Measurements from ENCODE around the gene ATXN1. TPM values are rescaled to one million over a fixed set of nuclear protein-coding genes. Genes with fewer than 3 reads are reported as not detected.

Gene ATXN1
- total RNA-seq, 4 donors from 2014 or later = 38.7 to 78.3 (median 62.6) TPM

GRCh38 chr6:16608444-16608843 lies 152.8 kb downstream of the ATXN1 start:
- TF ChIP-seq POLR2AphosphoS5 (IDR thresholded peaks at IDR 0.05) (no peak), EP300 (IDR thresholded peaks at IDR 0.05) (no peak), POLR2A (IDR thresholded peaks at IDR 0.05) (no peak)
- TF ChIP-seq, protein P1, sequence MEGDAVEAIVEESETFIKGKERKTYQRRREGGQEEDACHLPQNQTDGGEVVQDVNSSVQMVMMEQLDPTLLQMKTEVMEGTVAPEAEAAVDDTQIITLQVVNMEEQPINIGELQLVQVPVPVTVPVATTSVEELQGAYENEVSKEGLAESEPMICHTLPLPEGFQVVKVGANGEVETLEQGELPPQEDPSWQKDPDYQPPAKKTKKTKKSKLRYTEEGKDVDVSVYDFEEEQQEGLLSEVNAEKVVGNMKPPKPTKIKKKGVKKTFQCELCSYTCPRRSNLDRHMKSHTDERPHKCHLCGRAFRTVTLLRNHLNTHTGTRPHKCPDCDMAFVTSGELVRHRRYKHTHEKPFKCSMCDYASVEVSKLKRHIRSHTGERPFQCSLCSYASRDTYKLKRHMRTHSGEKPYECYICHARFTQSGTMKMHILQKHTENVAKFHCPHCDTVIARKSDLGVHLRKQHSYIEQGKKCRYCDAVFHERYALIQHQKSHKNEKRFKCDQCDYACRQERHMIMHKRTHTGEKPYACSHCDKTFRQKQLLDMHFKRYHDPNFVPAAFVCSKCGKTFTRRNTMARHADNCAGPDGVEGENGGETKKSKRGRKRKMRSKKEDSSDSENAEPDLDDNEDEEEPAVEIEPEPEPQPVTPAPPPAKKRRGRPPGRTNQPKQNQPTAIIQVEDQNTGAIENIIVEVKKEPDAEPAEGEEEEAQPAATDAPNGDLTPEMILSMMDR (IDR thresholded peaks at IDR 0.05) = no peak
- Histone ChIP-seq H3K27ac (no peak overlapping the region), H3K36me3 (peaks cover 0 to 3% of the 10 kb centered on the region in 2 donors), H3K4me1 (no peaks in the 10 kb centered on the region), H3K27me3 (no peaks in the 10 kb centered on the region), H3K4me3 (no peak overlapping the region), H3K9me3 (no peaks in the 10 kb centered on the region)
- WGBS, 2 donors (ENCODE audit: low coverage in 1 of 2) = 68 to 84% methylated on average over 3 to 4 of the region's 4 CpGs
- ATAC-seq = no peak

DNA sequence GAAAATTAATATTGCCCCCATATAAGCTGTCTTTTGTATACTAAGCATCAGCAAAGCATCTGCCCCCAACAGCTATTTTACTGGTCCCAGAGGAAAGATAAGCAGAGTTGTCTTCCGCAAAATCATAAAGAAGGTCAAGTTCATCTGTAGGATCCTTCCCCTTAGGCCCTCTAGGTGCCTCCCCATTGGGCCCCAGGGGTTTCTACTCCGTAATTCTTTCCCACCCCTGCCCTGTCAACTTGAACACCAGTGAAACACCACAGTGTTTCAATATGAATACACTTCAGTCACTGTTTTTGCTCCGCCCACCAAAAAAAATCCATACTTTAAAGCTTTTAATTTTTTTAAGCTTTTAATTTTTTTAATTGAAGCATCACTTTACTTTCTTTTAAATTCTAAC lies 159.2 kb downstream of the ATXN1 start:
- WGBS, 2 donors (ENCODE audit: low coverage in 1 of 2) = 88 to 90% methylated on average over 3 of the region's 3 CpGs
- Histone ChIP-seq H3K27ac (no peak overlapping the region), H3K4me1 (no peaks in the 10 kb centered on the region), H3K36me3 (peaks cover 0 to 3% of the 10 kb centered on the region in 2 donors), H3K27me3 (no peaks in the 10 kb centered on the region), H3K4me3 (no peak overlapping the region), H3K9me3 (no peaks in the 10 kb centered on the region)
- no peak for ATAC-seq
- TF ChIP-seq, protein P1 (IDR thresholded peaks at IDR 0.05) = no peak
- TF ChIP-seq EP300 (IDR thresholded peaks at IDR 0.05) (no peak), POLR2A (IDR thresholded peaks at IDR 0.05) (no peak), POLR2AphosphoS5 (IDR thresholded peaks at IDR 0.05) (no peak)

- TF ChIP-seq POLR2AphosphoS5 (IDR thresholded peaks at IDR 0.05) (no peak), EP300 (IDR thresholded peaks at IDR 0.05) (no peak)
These were observed 160.6 kb downstream of the ATXN1 start for GRCh38 chr6:16600701-16601100.

DNA sequence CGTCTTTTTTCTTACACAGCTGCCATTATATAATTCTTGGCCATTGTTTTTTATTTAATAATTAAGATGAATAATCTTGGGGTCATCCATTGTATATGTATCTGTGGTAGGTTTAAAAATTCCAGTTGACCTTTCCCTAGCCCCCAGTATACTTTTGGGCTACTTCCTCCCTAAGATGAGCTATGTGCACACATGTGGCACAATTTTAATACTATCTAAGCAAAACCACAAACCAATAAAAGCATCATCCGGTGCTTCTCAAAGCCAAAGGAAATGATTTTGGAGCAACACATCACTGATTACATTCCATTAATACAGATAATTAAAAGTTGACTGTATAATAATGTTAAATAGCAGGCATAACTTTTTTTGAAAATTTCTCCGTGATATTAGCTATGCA lies 161.2 kb downstream of the ATXN1 start:
- no peak overlapping the region for H3K27ac ChIP-seq
- peaks cover 0 to 3% of the 10 kb centered on the region in 2 donors for H3K36me3 ChIP-seq
- H3K27me3 ChIP-seq = no peaks in the 10 kb centered on the region
- WGBS, 2 donors (ENCODE audit: low coverage in 1 of 2) = 87 to 90% methylated on average over 3 of the region's 3 CpGs
- TF ChIP-seq, protein P1 (IDR thresholded peaks at IDR 0.05) = no peak
- TF ChIP-seq POLR2A (IDR thresholded peaks at IDR 0.05) = no peak
- no peak for TF ChIP-seq POLR2AphosphoS5 (IDR thresholded peaks at IDR 0.05)
- no peak for TF ChIP-seq EP300 (IDR thresholded peaks at IDR 0.05)
- no peaks in the 10 kb centered on the region for H3K9me3 ChIP-seq
- no peak overlapping the region for H3K4me3 ChIP-seq
- no peak for ATAC-seq
- H3K4me1 ChIP-seq = no peaks in the 10 kb centered on the region

More at GRCh38 chr6:16600701-16601100, 160.6 kb downstream of the ATXN1 start:
- Histone ChIP-seq H3K27ac (no peak overlapping the region), H3K36me3 (peaks cover 0 to 3% of the 10 kb centered on the region in 2 donors), H3K4me1 (no peaks in the 10 kb centered on the region), H3K4me3 (no peak overlapping the region), H3K9me3 (no peaks in the 10 kb centered on the region), H3K27me3 (no peaks in the 10 kb centered on the region)
- no peak for ATAC-seq
- 98 to 100% methylated on average over 2 to 4 of the region's 4 CpGs for WGBS, 2 donors (ENCODE audit: low coverage in 1 of 2)

DNA sequence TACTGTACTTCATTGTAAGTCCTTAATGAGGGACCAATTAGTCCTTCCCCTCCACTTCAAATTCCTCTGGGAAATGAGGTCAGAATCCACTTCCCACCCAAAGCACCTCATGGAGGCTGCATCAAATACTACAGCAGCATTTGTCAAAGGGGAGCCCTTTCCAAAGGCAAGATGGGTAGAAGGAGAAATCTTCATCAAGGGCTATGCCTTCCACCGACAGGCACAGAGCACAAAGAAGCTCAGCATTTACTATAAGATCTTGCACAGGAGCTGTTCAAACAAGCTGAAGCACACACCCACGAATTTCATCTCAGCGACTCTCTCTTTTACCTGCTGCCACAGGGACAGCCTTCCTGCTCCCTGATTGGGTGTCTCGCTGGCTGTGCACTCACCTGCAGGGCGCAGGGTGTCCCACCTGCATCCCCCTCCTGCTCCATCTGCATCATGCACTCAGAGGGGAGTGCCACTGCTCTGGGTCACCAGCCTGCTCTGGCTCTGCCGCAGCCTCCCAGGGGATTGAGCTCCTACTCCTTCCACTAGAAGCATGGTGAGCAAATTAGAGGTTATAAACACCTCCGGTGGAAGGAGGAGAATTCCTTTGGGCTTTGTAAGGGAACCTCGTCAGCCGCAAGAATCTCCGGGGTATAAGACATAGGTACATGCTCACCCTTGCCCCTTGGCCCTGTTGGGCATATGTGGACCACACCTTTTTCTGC lies 164.5 kb downstream of the ATXN1 start:
- Histone ChIP-seq H3K4me1 (no peaks in the 10 kb centered on the region), H3K4me3 (no peak overlapping the region), H3K27me3 (no peaks in the 10 kb centered on the region), H3K36me3 (no peaks in the 10 kb centered on the region), H3K27ac (no peak overlapping the region), H3K9me3 (no peaks in the 10 kb centered on the region)
- TF ChIP-seq POLR2A (IDR thresholded peaks at IDR 0.05) (no peak), POLR2AphosphoS5 (IDR thresholded peaks at IDR 0.05) (no peak), EP300 (IDR thresholded peaks at IDR 0.05) (no peak)
- TF ChIP-seq, protein P1 (IDR thresholded peaks at IDR 0.05) = no peak
- ATAC-seq = no peak
- 67 to 100% methylated on average over 2 to 3 of the region's 10 CpGs for WGBS, 2 donors (ENCODE audit: low coverage in 1 of 2)

All from gastroesophageal sphincter (tissue), 4 donors.